ENCODE results near the gene LRRC26. TPM values are rescaled to one million over a fixed set of nuclear protein-coding genes. Genes with fewer than 3 reads are reported as not detected.

The LRRC26 gene
- polyA plus RNA-seq, 1 experiment, result not detected

DNA sequence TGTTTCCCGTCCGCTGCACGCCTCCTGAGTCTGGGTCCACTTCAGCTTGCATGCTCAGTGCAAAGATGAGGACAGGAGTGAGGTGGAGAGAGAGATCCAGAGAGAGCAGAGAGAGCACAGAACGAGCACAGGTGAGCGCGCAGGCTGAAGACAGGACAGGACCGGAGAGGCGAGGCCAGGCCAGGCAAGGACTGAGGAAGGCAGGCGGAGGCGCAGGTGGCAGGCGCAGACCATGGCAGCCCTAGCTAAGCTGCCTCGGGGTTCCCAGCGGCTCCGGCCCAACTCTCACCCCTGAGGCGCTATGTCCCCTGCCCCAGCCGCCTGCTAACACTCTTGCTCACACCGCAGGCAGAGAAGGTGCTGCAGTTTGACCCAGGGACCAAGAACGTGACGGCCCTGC, 21.2 kb downstream of the LRRC26 start:
- ChIA-PET POLR2A (no interaction called here), CTCF (no interaction called here)
- no peak for TF ChIP-seq CTCF (IDR thresholded peaks at IDR 0.05; ENCODE audit: low read depth, low read length)
- DNase-seq (ENCODE audit: low read depth, low spot score), result no peak
- H3K9me3 ChIP-seq (ENCODE audit: control insufficient read depth, insufficient read depth, low read length), result peaks cover 14% of the 10 kb centered on the region; the same call in 1 of the 2 replicates
- no peak overlapping the region for H3K4me3 ChIP-seq (ENCODE audit: low read depth, low read length)
- H3K27ac ChIP-seq (ENCODE audit: low read depth, low read length), result no peak overlapping the region
- H3K27me3 ChIP-seq (ENCODE audit: control insufficient read depth, insufficient read depth, low read length), result peaks cover 6% of the 10 kb centered on the region

DNA sequence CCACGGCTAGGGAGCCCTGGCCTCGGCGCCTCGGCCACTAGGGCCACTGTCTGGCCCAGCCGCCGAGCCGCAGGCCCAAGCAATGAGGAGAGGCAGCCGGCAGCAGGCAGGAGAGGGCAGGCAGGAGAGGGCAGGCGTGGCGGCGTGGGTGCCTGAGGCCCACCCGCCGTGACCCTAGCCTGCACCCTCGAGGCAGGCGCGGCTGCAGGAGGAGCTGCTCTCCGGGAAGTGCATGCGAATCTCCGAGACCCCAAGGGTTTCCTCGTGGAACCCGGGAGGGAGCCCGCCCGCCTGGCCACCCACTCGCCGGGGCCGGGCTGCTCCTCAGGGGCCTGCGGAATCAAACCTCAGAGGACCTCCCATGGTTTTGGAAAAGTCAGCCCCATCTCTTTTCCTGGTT, 21.6 kb downstream of the LRRC26 start:
- no peak for DNase-seq (ENCODE audit: low read depth, low spot score)
- Histone ChIP-seq H3K4me3 (ENCODE audit: low read depth, low read length) (no peak overlapping the region), H3K9me3 (ENCODE audit: control insufficient read depth, insufficient read depth, low read length) (peaks cover 14% of the 10 kb centered on the region; the same call in 1 of the 2 replicates), H3K27me3 (ENCODE audit: control insufficient read depth, insufficient read depth, low read length) (peaks cover 8% of the 10 kb centered on the region), H3K27ac (ENCODE audit: low read depth, low read length) (no peak overlapping the region)
- POLR2A ChIA-PET, result no interaction called here
- TF ChIP-seq CTCF (IDR thresholded peaks at IDR 0.05; ENCODE audit: low read depth, low read length), result no peak
- CTCF ChIA-PET, result no interaction called here

DNA sequence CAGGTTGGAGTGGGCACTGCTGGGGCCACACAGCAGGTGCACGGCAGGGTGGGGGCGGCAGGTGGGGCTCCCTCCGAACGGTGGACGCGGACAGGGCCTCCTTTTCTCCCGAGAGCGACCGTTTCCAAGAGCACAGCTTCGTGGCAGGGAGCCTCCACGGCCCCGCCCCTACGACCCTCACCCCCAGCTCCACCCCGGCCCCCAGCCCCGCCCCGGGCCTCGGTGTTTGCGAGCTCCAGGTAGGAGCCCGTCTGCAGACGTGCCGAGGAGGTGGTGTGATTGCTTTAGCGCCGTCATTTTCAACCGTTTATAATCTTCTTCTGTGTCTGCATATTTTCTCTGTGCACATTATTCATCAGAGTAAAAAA, 22.1 kb downstream of the LRRC26 start:
- H3K27me3 ChIP-seq (ENCODE audit: control insufficient read depth, insufficient read depth, low read length), result peaks cover 12% of the 10 kb centered on the region
- TF ChIP-seq CTCF (IDR thresholded peaks at IDR 0.05; ENCODE audit: low read depth, low read length), result no peak
- no peak overlapping the region for H3K4me3 ChIP-seq (ENCODE audit: low read depth, low read length)
- no peak overlapping the region for H3K27ac ChIP-seq (ENCODE audit: low read depth, low read length)
- ChIA-PET POLR2A (no interaction called here), CTCF (no interaction called here)
- no peak for DNase-seq (ENCODE audit: low read depth, low spot score)
- H3K9me3 ChIP-seq (ENCODE audit: control insufficient read depth, insufficient read depth, low read length), result peaks cover 14% of the 10 kb centered on the region; the same call in 1 of the 2 replicates

GRCh38 chr9:137147091-137147792, 22.6 kb downstream of the LRRC26 start:
- DNase-seq (ENCODE audit: low read depth, low spot score), result no peak
- ChIA-PET POLR2A (no interaction called here), CTCF (no interaction called here)
- Histone ChIP-seq H3K27ac (ENCODE audit: low read depth, low read length) (no peak overlapping the region), H3K4me3 (ENCODE audit: low read depth, low read length) (no peak overlapping the region), H3K9me3 (ENCODE audit: control insufficient read depth, insufficient read depth, low read length) (peaks cover 10% of the 10 kb centered on the region; the same call in 1 of the 2 replicates), H3K27me3 (ENCODE audit: control insufficient read depth, insufficient read depth, low read length) (peaks cover 14% of the 10 kb centered on the region)
- no peak for TF ChIP-seq CTCF (IDR thresholded peaks at IDR 0.05; ENCODE audit: low read depth, low read length)

DNA sequence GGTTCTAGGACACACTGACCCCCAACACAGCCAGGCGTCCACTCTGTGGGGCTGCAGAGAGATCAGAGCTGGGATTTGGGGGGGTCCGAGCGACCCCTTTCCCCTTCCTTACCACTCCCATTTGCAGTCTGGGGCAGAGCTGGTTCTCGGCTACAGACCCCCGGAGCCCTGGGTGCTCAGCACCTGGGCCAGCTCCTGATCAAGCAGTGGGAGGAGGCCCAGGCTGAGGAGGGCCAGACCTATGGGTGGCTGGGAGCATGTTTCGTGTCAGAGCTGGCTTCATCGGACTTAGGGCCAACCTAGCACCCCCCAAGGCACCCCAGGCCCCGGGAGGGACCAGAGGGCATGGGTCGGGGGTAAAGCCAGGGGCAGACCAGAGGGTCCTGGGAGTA, 23.3 kb downstream of the LRRC26 start:
- no peak for DNase-seq (ENCODE audit: low read depth, low spot score)
- CTCF ChIA-PET, result no interaction called here
- H3K4me3 ChIP-seq (ENCODE audit: low read depth, low read length), result no peak overlapping the region
- H3K9me3 ChIP-seq (ENCODE audit: control insufficient read depth, insufficient read depth, low read length), result peaks cover 10% of the 10 kb centered on the region; the same call in 1 of the 2 replicates
- no peak for TF ChIP-seq CTCF (IDR thresholded peaks at IDR 0.05; ENCODE audit: low read depth, low read length)
- POLR2A ChIA-PET, result no interaction called here
- H3K27me3 ChIP-seq (ENCODE audit: control insufficient read depth, insufficient read depth, low read length), result peaks cover 16% of the 10 kb centered on the region
- no peak overlapping the region for H3K27ac ChIP-seq (ENCODE audit: low read depth, low read length)
